Activated CD8-positive, alpha-beta T cell treated with anti-CD3 and anti-CD28 coated beads for 36 hours (primary cell): ENCODE results near the gene PTPRD. TPM values are rescaled to one million over a fixed set of nuclear protein-coding genes. Genes with fewer than 3 reads are reported as not detected.

Source experiments
- ATAC-seq: fragments of 200-7000 bp; cut with Tn5 transposase; one replicate; pipeline ENCODE4 v1.10.0; 2021; ENCODE audit warnings: mild to moderate bottlenecking, moderate library complexity
- CTCF ChIA-PET: fragments of 350-600 bp; sonication (Branson Sonifier 250); formaldehyde crosslinking; loops from one replicate; lab custom pipeline; 2021; ENCODE audit warnings: antibody characterized with exemption; lab: Charles Lee
- POLR2A ChIA-PET: fragments of 350-600 bp; sonication (Branson Sonifier 250); formaldehyde crosslinking; loops from one replicate; lab custom pipeline; 2021; ENCODE audit warnings: antibody characterized with exemption; lab: Charles Lee
- DNase-seq: peaks from one replicate; pipeline ENCODE4 v3.0.0-alpha.2; 2020
- H3K27ac Mint-ChIP-seq: one replicate; pipeline ENCODE4 v1.8.0; 2021; ENCODE audit warnings: mild to moderate bottlenecking, mixed read lengths
- H3K27me3 Mint-ChIP-seq: one replicate; pipeline ENCODE4 v1.8.0; 2021; ENCODE audit warnings: mixed read lengths
- H3K36me3 Mint-ChIP-seq: one replicate; pipeline ENCODE4 v1.8.0; 2021; ENCODE audit warnings: low read depth, mixed read lengths
- H3K4me1 Mint-ChIP-seq: one replicate; pipeline ENCODE4 v1.8.0; 2021; ENCODE audit warnings: low read depth, mixed read lengths
- H3K4me3 Mint-ChIP-seq: one replicate; pipeline ENCODE4 v1.8.0; 2021; ENCODE audit warnings: mild to moderate bottlenecking, moderate library complexity, mixed read lengths
- H3K9me3 Mint-ChIP-seq: one replicate; pipeline ENCODE4 v1.8.0; 2021; ENCODE audit warnings: mixed read lengths
- intact Hi-C: fragments of 100-400 bp; cut with micrococcal nuclease; formaldehyde crosslinking; loops from one replicate; pipeline ENCODE4 v1.10.0; 2022
- total RNA-seq, 2 experiments: library from RNA; stranded (reverse); gene quantifications; one replicate each; pipeline ENCODE4 v1.2.3, GENCODE V29; 2021
- TF ChIP-seq, protein P1 (sequence below): fragments of 200-600 bp; IDR thresholded peaks from one replicate; pipeline ENCODE4 v1.8.0; 2022; ENCODE audit warnings: antibody characterized with exemption, mild to moderate bottlenecking

PTPRD gene
- total RNA-seq, 2 experiments from 2014 or later: not detected

DNA sequence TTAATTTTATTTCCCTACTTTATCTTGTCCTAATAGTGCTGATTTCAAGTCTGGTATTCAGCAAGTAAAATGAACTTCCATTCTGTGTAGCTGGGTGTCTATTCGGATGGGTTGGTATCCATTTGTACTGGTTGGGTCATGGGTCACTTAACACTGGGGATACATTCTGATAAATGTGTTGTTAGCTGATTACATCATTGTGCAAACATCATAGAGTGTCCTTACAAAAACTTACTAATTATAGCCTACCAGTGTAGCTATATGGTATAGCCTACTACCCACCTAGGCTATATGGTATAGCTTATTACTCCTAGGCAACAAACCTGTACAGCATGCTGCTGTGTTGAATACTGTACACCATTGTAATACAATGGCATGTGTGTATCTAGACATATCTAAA, 1439.5 kb downstream of the PTPRD start:
- DNase-seq (no peak), ATAC-seq (no peak)
- intact Hi-C loops: no loop called here
- Mint-ChIP-seq H3K4me3 (no peak overlapping the region), H3K4me1 (no peaks in the 10 kb centered on the region), H3K27ac (no peak overlapping the region), H3K9me3 (peaks cover 1% of the 10 kb centered on the region), H3K27me3 (no peaks in the 10 kb centered on the region), H3K36me3 (no peaks in the 10 kb centered on the region)
- ChIA-PET POLR2A (no interaction called here), CTCF (no interaction called here)
- TF ChIP-seq, protein P1, sequence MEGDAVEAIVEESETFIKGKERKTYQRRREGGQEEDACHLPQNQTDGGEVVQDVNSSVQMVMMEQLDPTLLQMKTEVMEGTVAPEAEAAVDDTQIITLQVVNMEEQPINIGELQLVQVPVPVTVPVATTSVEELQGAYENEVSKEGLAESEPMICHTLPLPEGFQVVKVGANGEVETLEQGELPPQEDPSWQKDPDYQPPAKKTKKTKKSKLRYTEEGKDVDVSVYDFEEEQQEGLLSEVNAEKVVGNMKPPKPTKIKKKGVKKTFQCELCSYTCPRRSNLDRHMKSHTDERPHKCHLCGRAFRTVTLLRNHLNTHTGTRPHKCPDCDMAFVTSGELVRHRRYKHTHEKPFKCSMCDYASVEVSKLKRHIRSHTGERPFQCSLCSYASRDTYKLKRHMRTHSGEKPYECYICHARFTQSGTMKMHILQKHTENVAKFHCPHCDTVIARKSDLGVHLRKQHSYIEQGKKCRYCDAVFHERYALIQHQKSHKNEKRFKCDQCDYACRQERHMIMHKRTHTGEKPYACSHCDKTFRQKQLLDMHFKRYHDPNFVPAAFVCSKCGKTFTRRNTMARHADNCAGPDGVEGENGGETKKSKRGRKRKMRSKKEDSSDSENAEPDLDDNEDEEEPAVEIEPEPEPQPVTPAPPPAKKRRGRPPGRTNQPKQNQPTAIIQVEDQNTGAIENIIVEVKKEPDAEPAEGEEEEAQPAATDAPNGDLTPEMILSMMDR: no peak

DNA sequence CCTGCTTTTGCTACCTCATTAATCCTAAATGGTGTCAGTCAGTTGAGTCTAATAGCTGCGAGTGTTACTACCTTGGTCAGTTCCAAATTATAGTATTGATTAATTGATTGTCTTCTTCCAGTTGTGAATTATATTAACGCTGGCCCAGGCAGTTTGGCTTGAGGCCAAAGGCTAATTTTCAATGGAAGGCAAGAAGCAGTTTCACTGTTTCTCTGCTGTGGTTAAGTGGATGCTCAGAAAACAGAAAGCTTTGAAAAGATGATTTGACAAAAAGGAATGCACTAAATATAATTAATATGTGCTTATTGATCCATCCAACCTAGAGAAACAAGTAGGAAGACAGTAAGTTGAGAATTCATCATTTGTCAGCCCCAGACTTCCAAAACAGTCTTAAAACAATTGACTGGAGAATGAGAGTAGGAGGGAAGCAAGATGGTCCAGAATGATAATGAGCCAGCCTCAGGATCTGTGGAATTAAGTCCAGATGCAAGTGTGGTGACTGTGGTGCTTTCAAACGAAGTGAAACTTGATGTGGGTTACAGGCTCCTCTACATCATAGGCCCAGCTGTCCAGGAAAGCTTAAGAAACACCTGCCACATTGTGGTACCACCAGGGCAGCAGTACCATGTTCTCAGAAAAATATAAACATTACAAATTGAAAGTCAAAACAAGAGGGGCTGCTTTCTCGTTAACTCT, 1442.2 kb downstream of the PTPRD start:
- TF ChIP-seq, protein P1: no peak
- no peaks in the 10 kb centered on the region for H3K27me3 Mint-ChIP-seq
- intact Hi-C loops: no loop called here
- ChIA-PET CTCF (no interaction called here), POLR2A (no interaction called here)
- H3K4me1 Mint-ChIP-seq: no peaks in the 10 kb centered on the region
- H3K36me3 Mint-ChIP-seq: no peaks in the 10 kb centered on the region
- no peak for DNase-seq
- peaks cover under 1% of the 10 kb centered on the region for H3K9me3 Mint-ChIP-seq
- ATAC-seq: no peak
- H3K27ac Mint-ChIP-seq: no peak overlapping the region
- H3K4me3 Mint-ChIP-seq: no peak overlapping the region

DNA sequence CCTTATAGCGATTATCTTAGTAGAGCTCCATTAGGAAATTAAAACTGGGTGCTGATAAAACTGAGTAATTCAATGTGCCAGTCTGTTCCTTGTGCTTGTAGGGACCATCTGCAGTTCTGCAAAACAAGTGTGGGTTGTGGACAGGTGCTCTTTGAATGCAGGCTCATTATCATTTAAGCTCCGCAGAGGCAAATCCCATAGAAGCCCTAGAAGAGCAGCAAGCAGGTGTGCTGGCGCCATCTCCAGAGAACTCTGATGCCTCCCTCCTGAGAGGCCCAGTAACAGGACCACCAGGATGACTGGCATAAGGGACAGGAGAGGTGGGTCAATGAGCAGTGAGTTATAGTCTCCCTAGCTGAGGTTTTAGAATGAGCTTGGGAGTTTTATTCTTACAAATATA, 1470.8 kb downstream of the PTPRD start:
- H3K27ac Mint-ChIP-seq: no peak overlapping the region
- H3K27me3 Mint-ChIP-seq: no peaks in the 10 kb centered on the region
- DNase-seq: no peak
- intact Hi-C loops: no loop called here
- no peaks in the 10 kb centered on the region for H3K36me3 Mint-ChIP-seq
- ATAC-seq: no peak
- TF ChIP-seq, protein P1: no peak
- H3K9me3 Mint-ChIP-seq: peaks cover 2% of the 10 kb centered on the region
- CTCF ChIA-PET: no interaction called here
- POLR2A ChIA-PET: no interaction called here
- no peak overlapping the region for H3K4me3 Mint-ChIP-seq
- H3K4me1 Mint-ChIP-seq: no peaks in the 10 kb centered on the region

DNA sequence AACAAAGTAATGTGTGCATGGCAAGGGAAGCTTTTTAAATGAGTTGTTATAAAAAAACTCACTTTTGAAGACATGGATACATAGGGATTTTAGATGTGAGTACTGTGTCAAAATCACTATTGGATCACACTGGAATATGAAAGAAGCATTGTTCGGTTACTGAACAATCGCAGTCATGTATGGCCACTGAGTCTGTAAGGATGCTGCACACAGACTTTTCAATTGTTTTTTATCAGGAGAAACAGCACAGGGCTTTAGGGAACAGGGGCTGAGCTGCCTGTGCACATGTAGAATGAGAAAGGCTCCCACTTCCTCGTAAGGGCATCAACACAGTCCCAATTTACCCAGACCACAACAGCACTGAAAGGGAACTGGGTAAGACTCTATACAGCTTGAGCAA, 1479.3 kb downstream of the PTPRD start:
- TF ChIP-seq, protein P1: no peak
- no peaks in the 10 kb centered on the region for H3K4me1 Mint-ChIP-seq
- CTCF ChIA-PET: no interaction called here
- H3K27ac Mint-ChIP-seq: no peak overlapping the region
- intact Hi-C loops: no loop called here
- DNase-seq (no peak), ATAC-seq (no peak)
- no peaks in the 10 kb centered on the region for H3K36me3 Mint-ChIP-seq
- peaks cover 2% of the 10 kb centered on the region for H3K9me3 Mint-ChIP-seq
- no peak overlapping the region for H3K4me3 Mint-ChIP-seq
- POLR2A ChIA-PET: no interaction called here
- no peaks in the 10 kb centered on the region for H3K27me3 Mint-ChIP-seq

DNA sequence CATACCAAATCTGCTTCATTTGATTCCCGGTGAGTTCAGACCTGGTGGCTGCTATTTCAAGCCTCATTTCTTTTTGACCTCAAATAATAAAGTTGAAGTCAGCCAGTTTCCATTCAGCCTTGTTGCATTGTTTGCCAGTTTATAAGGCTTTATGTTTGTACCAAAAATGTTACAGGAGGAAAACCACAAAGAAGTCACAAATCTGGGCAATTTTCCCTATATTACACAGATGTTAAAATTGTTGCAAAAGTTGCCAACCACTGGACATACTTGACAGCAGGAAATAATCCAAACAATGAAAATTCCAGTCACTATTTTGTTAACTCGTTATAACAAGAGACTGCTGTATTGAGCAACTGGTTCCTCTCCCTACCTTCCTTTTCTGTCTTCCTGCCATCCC, 1488.2 kb downstream of the PTPRD start:
- no peaks in the 10 kb centered on the region for H3K36me3 Mint-ChIP-seq
- ChIA-PET CTCF (no interaction called here), POLR2A (no interaction called here)
- no peak overlapping the region for H3K27ac Mint-ChIP-seq
- H3K9me3 Mint-ChIP-seq: peaks cover 2% of the 10 kb centered on the region
- H3K27me3 Mint-ChIP-seq: no peaks in the 10 kb centered on the region
- DNase-seq: no peak
- H3K4me1 Mint-ChIP-seq: no peaks in the 10 kb centered on the region
- TF ChIP-seq, protein P1: no peak
- intact Hi-C loops: no loop called here
- no peak overlapping the region for H3K4me3 Mint-ChIP-seq
- ATAC-seq: no peak
